Smooth muscle cell of the brain vasculature (primary cell): ENCODE data around the gene FAM156A.
"Not testable (repeated sequence)": the region's sequence is repeated elsewhere in the genome, so short reads cannot be mapped to it uniquely, and the experiment has no call there.

Source experiments
- DNase-seq: peaks from one replicate; pipeline ENCODE4 v3.0.0-alpha.2; 2012; ENCODE audit warnings: low read depth, low spot score

Gene FAM156A, protein sequence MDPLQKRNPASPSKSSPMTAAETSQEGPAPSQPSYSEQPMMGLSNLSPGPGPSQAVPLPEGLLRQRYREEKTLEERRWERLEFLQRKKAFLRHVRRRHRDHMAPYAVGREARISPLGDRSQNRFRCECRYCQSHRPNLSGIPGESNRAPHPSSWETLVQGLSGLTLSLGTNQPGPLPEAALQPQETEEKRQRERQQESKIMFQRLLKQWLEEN

DNA sequence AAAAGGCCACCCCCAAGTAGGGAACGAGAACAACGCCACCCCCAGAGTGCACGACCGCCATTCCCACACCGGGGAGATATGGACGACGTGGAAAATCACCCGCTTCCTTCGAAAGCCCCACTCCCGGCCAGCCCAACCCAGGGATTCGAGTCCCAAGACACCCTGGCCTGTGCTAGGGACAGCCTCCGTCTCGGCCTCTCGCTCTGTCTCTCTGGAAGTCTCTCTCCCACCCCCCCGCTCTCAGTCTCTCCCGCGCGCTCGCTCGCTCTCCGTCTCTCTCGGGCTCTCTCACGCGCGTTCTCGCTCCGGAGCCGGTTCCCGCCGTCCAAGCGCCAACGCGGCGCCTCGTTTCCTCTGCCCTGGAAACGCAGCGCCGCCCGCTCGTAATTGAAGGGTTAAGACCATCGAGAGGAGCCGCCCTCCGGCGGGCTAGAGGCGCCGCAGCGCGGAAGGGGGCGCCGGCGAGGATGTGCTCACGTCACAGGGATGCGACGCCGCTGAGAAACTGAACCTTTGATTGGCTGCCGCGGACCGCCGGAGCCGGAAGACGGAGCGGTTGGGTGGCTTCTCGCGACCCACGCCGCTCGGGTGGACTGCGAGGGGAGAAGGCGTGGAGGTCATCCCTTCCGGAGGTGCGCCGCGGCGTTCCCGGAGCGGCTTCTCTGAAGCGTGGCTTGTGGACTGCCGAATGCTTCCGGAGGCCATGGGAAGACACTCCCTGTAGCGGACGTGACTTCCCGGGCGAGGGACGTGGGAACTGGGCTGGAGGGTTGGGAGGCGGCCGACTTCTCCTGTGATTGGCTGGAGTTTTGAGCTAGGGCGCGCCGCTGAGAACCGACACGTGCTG is at the start of gene FAM156A:
TSS of gene FAM156A (minus strand) at position 406 of the 847 bp plus-strand sequence. CDS start 9,930 bp downstream, outside the sequence.
- DNase-seq = not testable (repeated sequence)

DNA sequence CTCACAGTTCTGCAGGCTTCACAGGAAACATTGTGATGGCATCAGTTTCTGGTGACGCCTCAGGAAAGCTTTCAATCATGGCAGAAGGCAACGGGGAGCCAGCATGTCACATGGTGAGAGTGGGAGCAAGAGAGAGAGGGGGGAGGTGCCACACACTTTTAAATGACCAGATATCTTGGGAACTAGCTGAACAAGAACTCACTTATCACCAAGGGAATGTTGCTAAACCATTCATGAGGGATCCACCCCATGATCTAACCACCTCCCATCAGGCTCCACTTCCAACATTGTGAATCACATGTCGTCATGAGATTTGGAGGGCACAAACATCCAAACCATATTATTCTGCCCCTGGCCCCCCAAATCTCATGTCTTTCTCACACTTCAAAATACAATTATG is 47.0 kb upstream of the FAM156A start:
- DNase-seq = no peak

DNA sequence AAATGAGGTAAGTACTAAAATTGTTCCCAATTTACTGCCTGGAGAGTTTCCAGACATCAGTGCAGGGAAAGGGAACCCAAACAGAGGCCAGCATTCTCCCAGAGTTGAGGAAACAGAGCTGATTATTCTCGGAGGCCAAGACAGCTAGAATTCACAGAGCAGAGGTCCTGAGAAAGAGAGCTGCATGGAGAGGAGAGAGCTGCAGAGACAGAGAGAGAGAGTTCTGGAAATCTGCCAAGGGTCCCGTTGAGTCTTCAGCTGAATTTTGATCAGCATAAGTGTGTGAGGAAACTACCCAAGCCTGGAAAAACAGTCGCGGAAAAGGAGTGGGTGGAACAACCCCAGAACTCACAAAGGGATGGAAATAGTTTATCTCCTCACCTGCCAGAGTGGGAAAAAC is 46.5 kb upstream of the FAM156A start:
- DNase-seq = no peak

DNA sequence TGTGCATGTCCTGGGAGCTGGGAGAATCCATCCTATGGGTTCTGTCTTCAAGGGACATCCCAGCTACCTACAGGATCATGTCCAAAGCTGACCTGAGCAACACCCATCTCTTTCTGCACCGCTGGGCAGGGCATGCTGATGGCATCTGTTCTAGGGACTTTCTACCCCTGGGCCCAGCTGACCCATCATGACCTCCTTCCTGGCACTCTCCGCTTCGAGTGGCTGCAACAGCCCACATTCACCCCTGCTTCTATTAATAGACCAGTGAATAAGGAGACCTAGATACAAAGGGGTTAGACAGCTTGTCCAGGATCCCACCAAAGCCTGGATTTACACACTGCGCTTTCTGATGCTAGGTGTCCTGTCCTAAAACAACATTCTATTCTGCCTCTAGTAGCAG is 45.7 kb upstream of the FAM156A start:
- DNase-seq = no peak

DNA sequence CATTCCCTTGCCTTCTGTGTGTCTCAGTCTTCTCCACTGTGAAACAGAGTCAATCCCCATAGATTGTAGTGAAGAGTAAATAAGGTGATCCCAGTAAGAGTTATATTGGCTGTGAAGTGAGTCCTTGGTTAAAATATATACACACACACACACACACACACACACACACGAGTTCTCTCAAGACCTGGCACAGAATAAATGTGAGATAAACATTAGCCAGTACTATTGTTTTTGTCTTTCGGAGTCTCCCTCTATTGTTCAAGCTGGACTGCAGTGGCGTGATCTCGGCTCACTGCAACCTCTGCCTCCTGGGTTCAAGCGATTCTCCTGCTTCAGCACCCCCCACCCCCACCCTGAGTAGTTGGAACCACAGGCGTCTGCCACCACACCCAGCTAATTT is 44.8 kb upstream of the FAM156A start:
- DNase-seq = no peak

DNA sequence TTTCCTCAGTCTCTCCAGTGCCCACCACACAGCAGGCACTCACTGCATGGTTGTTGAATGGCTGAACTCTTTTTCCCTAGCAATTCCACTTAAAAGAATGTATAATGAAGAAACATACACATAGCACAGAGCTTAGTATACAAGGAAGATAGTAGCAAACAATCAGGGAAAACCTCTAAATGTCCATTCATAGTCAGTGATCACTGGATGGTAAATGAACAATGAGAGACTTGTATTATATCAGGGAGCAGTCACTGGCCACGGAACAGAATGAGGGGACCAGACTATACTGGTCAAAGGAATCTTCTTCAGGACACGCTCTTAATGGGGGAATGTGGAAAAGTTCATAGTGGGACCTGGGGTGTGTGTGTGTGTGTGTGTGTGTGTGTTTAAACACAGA is 43.6 kb upstream of the FAM156A start:
- no peak for DNase-seq

DNA sequence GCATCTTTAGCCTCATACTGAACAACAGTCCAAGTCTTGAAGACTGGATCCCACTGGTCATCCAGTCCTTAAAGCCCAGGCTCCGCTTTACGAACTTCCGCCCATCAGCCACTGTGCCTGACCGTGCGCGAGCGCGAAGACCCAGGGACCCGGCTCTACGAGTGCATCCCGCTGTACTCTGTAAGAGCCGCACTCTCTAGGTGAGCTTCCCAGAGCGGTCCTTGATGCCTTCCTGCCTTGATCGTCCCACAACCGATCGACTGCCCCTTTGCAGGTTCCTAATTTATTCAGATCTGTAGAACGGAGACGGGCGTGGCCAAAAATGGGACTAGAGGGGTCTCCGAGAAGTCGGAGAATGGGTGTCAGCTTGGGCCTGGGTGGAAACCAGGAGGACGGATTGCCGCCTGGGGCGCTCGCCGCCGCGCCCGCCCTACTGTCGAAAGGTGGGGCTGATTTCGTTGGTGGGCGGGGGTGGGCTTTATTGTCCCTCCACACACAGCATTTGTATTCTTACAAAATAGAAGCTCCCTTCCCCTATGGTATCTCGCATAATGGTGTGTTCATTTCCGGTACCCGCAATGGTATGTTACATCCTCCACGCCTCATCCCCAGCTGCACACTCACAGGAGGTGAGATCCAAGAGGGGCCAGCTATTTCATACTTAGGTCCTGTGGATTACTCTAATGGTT is 42.3 kb upstream of the FAM156A start:
- no peak for DNase-seq

DNA sequence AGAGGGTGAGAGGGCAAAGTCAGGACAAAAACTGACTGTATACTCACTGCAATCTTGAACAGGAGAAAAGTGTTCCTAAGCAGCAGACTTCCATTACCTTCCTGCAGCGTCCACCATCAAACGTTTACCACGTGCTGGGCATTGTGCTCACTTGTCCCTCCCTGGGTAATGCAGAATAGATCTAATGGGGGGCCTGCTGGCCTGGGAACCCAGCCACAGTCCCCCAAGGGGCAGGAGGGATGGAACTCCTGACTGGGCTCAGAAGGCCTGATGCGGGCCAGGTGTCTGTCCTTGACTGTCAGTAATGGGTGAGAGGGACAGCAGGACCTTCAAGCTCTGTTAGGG is 37.6 kb upstream of the FAM156A start:
- DNase-seq = no peak

DNA sequence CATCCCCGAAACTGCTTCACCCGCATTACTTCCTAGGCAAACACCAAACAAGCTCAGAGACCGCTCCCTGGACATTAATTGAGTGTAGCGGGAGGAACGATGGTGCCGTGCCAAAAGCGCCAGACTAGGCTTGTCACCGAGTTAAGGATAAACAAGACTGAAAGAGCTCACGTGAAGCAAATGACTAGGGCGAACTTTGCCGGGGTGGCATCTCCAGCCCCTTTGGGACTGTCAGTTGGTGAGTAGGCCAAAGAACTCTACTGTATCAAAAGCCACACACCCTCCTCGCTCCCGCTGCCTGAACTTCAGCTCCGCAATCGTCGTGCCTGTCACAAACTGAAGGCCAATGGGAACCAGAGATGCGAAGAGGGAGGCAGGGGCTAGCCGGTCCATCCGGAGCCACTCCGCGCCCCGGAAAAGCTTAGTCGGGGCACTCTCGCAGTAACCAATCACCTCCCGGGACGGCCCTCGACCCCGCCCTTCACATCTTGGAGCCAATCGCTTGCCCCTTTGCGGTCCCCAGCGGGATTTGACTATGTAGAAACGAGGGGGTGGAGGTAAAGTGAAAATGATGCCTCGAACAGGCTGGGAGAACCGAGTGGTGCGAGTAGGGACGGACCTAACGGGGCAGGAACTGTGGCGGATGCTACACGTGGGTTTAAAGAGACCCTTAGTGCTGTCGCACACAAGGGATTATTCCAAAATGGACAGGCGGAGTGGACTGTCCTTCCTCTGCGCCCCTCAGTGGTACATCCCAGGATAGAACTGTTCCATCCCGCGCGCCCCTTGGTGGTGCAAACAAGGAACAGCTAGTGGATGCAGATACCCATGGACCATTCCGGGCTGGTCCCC is 37.0 kb upstream of the FAM156A start:
- DNase-seq = peak; percentile 88

DNA sequence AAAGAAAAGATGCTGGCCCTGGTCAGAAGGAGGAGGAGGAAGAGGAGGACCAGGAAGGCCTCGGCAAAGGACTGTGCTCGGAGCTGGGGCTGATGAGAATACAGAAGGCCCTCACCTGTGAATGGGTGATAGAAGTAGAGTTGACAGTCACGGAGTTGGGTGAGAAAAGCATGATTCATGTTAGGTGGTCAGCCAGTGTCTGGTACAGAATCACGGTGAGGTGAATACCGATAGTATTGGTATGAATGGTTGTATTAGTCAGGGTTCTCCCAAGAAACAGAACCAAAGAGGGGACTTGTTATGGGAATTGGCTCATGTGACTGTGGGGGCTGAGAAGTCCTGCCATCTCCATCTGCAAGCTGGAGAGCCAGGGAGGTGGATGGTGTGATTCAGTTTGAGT is 32.5 kb upstream of the FAM156A start:
- no peak for DNase-seq

DNA sequence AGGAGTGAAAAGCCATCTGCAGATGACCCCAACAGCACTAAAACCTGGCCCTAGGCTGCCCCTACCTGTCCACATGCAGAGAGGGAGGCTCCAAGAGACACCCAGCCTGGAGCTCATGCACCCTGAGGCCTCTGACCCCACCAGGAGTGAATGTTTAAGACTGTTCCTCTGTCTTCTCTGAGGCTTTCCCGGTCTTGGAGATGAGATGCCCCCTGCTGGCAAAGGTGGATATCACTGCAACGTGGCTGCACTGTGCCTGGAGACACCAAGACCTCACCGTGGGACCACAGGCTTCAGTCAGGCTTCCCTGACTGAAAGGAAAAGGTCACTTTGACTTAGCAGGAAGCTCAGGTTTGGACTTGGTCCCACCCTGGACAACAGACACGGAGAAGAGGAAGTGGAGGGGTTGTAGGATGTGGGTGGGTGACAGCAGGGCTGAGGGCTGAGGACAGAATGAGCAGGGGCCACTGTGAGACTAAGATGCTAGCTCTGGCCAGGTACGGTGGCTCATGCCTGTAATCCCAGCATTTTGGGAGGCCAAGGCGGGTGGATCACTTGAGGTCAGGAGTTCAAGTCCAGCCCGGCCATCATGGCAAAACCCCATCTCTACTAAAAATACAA is 31.8 kb upstream of the FAM156A start:
- not testable (repeated sequence) for DNase-seq

DNA sequence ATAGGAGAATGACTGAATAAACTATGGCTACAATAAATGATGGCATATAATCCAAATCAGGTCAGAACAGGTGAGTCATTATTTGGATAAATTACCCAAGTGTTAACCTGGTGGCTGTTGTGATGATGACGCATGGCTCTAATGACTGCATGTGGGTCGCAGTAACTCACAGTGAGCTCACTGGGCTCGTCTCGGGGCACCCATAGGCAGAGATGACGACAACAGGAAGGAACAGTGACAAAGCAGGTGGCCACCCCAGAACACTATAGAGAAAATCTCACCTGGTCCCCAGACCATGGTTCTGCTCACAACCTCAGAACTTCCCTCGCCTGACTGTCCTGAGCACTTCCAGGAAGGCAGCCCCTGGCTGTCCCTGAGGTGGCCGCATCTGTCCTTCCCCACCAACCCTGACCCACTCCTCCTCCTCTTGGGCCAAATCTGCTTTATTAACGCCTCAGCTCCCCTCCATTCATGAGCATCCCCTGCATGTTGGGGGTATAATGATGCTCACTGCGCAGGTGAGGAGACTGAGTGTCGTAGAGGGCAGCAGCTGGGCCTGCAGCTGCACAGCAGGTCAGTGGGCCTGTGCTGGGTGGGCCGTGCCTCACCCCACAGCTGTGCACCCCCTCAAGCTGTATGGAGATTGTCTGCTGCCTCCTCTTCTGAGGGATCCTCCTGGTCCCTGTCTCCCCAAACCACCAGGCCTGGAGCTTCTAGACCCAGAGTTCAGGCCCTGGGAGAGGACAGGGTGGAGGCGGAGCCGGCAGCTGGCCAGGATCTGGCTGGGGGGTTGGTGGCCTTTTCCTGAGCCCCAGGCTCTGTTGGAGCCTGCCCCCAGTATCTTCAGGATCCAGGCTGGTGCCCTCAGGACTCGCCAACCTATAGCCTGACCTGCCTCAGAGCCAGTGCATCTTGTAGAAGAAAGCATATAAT is 30.9 kb upstream of the FAM156A start:
- no peak for DNase-seq

DNA sequence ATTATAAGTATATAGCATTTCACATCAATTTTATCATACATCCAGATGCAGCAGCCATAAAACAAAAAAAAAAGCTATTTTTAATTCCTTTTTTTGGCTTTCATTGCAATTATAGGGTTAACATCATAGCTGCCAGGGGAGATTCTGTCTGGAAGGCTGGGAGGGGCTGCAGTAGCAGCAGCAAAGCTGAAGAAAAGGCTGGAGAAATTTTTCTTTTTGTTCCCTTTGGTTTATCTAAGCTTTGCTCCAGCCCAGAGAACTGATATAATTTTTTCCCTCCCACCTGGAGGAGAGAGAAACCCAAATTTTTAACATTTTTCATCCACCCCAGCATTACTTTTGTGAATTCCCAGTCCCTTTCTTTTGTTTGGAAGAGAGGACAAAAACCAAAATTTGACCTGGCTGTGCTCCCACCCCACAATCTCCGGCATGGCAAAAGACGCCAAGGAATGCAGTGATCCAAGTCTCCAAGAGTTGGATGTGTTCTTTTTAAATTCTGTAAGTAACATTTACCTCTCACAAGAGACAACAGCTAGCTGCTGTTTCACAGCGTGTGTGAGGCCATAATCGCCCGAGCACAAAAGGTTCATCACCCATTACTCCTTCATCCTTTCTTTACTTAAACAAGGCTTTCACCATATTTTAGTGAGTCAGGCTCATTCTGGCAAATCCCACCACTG is 25.1 kb upstream of the FAM156A start:
- no peak for DNase-seq

DNA sequence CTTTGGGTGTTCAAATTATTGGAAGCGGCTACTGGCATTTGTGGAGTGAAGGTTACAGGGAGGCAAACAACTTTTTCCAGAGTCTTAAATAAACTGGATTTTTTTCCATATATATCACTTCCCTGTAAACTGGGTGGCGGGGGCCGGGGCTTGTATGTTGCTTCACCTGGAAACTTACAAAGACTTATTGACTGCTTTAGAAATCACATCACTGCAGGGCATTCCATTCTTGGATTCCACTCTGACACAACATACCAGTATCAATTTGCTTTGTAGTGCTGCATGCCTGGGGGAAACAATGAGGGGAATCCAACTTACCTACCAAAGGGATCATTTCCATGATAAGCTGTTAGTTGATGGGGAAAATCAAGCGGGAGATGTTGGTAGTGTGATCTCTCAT is 21.7 kb upstream of the FAM156A start:
- no peak for DNase-seq

DNA sequence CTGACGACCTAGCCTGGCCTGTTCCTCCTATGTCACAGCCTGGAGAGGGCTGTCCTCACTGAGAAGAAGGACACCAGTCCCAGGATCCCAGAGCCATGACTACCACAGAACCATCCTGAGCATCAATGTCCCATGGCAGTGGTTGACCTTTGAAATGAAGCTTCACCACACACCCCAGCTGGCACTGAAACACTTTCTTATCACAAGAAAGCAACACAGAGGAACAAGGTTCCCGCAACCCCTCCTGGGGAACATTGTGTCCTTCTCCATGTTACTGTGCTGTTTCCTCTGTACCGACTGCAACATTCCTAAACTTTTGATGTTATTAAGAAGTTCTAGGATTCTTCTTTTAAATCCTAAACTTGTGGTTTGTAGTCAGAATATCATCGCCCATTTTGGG is 21.2 kb upstream of the FAM156A start:
- no peak for DNase-seq

DNA sequence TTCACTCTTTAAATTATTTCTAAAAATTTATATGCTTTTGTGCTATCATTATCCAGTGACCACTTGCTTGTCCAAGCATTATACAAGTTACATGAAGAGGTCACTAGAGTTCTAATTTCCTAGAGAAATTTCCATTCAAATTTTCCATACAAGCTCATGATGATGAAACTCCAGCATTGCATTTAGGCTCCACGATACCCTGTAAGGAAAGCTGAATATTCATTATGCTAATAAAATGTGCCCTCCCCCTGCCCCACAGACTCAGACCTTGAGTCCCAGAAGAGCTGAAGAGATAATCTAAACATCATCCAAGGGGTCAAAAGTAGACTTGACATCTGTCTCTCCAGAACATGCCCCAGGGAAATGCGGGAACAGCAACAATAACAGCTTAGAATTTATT is 19.6 kb upstream of the FAM156A start:
- no peak for DNase-seq

DNA sequence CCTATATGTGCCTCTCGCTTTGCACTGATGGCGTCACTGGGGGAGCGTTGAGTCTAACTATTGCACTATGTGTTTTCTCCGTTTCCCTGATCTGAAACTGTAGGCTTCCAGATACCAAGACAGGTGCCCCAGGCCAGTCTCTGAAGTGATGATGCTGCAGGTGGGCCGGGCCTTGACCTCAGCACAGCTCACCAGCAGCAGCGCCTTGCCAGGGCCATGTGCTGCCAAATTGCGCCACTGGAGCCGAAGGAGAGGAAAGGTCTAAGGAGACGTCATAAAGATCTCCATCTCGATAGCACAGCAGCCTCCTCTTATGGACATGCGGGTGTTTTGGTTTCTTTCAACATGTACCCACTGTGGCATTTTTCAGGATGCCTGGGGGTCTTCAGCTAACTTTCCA is 17.3 kb upstream of the FAM156A start:
- DNase-seq = not testable (repeated sequence)

DNA sequence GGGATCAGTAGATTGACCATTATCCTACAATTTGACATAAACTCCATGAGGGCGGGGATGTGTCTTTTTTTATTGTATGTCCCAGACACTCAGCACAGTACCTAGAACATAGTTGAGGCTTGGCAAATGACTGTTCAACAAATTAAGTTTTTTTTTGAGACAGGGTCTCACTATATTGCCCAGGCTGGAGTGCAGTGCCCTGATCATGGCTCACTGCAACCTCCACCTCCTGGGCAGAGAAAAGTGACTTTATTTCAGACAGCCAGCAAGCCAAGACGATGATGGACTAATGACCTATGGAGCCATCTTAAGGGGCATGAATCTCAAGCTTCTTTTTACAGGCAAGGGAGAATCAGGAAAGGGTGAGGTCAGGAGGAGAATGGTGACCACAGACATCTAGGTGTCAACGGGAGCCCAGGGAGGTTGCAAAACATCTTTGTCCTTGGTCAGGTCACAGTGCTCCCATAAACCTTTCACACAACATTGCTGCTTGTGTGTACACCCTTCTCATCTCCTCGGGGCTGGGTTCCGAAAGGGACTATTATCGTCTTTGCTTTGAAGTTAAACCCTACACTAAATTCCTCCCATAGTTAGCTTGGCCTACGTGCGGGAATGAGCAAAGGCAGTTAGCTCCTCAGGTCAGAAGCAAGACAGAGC is 16.1 kb upstream of the FAM156A start:
- not testable (repeated sequence) for DNase-seq

DNA sequence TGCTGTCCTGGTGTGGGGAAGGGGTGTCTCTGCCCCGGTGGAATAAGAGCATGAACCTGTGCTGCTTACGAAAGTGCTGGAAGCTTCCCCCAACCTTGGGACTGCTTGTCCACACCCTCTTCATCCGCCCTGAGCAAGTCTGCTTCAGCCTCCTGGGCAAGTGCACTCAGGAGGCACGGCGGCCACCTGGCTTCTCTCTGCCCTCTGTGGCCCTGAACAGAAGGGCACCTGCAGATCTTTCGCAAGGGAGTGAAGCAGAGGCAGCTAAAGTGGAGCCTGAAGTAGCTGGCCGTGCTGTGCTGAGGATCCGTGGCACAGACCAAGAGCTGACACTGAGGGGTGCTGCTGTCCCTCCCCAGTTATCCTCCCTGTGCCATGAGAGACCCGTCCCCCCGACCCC is 9.6 kb upstream of the FAM156A start:
- not testable (repeated sequence) for DNase-seq
